Measurements from ENCODE around the gene DCBLD2.

The DCBLD2 gene

GRCh38 chr3:98763819-98764418 is 137.6 kb downstream of the DCBLD2 start:
- no peak for DNase-seq

- DNase-seq = no peak
These were observed 138.4 kb downstream of the DCBLD2 start, which contains the start of gene ST3GAL6 for GRCh38 chr3:98763076-98763475. TSS of gene ST3GAL6 (plus strand) at chr3:98763340. CDS start at chr3:98768441, 5,101 bp downstream.

GRCh38 chr3:98761643-98762229 is 139.8 kb downstream of the DCBLD2 start:
- no peak for DNase-seq

- no peak for DNase-seq
These were observed 141.9 kb downstream of the DCBLD2 start for GRCh38 chr3:98759629-98760028.

- DNase-seq = no peak
These were observed 145.9 kb downstream of the DCBLD2 start for GRCh38 chr3:98755601-98756000.

GRCh38 chr3:98754483-98754882 is 147.0 kb downstream of the DCBLD2 start:
- DNase-seq = no peak

GRCh38 chr3:98750276-98750919 is 151.1 kb downstream of the DCBLD2 start:
- no peak for DNase-seq

- no peak for DNase-seq
These were observed 154.6 kb downstream of the DCBLD2 start for GRCh38 chr3:98746882-98747281.

GRCh38 chr3:98746122-98746521 is 155.4 kb downstream of the DCBLD2 start:
- no peak for DNase-seq
